ENCODE results near the gene OR10D3. TPM values are rescaled to one million over a fixed set of nuclear protein-coding genes. Genes with fewer than 3 reads are reported as not detected.
A peak's percentile ranks its signal among the peaks of the same experiment; 100 is the strongest.
"Not testable (repeated sequence)": the region's sequence is repeated elsewhere in the genome, so short reads cannot be mapped to it uniquely, and the experiment has no call there.

OR10D3 gene, protein sequence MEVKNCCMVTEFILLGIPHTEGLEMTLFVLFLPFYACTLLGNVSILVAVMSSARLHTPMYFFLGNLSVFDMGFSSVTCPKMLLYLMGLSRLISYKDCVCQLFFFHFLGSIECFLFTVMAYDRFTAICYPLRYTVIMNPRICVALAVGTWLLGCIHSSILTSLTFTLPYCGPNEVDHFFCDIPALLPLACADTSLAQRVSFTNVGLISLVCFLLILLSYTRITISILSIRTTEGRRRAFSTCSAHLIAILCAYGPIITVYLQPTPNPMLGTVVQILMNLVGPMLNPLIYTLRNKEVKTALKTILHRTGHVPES
- not detected for total RNA-seq

DNA sequence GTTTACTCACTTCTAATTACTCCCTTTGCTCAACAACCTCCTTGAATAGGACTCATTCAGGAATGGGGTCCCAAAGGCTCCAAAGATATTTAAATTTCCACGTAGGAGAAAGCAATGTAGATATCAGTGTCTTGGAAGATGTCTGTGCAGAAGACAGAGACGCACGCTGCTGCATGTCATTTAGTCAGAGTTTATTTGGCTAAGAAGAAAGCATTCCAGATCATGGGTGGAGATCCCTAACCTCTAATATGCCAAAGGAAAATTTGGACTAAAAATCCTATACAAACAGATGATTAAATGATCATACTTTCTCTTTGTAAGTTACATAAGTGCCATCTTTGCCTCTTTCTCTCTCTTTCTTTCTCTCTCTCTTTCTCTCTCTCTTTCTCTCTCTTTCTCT is at the start of gene OR10D3:
TSS of gene OR10D3 (plus strand) at position 278 of the 400 bp plus-strand sequence. CDS start 1,925 bp downstream, outside the sequence.
- Mint-ChIP-seq H3K36me3 (no peaks in the 10 kb centered on the region), H3K27ac (no peak within 1 kb of the TSS), H3K9me3 (no peaks in the 10 kb centered on the region)
- ATAC-seq (no peak), DNase-seq (ENCODE audit: low spot score in 2 of 2) (no peak)

DNA sequence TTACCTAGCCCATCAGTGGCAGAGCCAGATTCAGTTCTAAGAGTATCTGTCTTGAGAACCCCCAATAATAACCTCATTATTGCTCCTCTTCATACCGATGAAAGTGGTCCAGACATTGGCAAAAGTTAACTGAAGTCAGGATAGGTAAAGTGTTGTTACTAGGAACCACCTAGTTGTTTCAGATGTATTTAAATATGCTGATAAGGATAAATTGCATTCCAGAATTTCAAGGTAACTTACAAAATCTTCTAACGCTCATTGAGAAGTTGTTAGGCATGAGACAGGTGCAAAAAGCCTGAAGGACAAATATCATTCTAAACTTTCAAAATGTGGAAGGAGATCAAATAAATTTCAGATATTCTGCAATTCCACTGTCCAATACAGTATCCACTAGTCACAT is 40.1 kb upstream of the OR10D3 start:
- Mint-ChIP-seq H3K36me3 (peaks cover 14 to 27% of the 10 kb centered on the region in 2 donors), H3K27ac (no peak overlapping the region), H3K9me3 (peaks cover 4 to 5% of the 10 kb centered on the region in 2 donors)
- ATAC-seq, result no peak
- DNase-seq (ENCODE audit: low spot score in 2 of 2), result no peak

DNA sequence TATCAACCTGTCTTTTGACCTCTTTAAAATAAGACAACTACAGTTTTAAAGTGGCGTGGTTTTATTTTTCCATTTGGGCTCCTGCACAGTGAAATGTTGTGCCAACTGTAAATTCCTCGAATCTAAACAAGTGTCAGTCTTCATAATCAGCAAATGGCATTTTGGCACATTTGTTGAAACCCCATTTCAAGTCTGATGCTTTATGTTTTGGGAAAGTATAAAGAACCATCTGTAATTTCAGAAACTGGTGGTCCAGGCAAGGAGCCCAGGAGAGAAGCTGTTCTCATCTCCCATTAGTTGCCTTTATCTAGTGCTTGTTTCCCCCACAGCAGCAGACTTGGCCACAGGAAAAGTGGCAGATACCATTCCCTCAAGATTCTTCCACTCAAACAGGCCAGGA is 35.2 kb upstream of the OR10D3 start:
- Mint-ChIP-seq H3K27ac (no peak overlapping the region), H3K9me3 (no peaks in the 10 kb centered on the region), H3K36me3 (peaks cover 0 to 5% of the 10 kb centered on the region in 2 donors)
- no peak for ATAC-seq
- no peak for DNase-seq (ENCODE audit: low spot score in 2 of 2)

DNA sequence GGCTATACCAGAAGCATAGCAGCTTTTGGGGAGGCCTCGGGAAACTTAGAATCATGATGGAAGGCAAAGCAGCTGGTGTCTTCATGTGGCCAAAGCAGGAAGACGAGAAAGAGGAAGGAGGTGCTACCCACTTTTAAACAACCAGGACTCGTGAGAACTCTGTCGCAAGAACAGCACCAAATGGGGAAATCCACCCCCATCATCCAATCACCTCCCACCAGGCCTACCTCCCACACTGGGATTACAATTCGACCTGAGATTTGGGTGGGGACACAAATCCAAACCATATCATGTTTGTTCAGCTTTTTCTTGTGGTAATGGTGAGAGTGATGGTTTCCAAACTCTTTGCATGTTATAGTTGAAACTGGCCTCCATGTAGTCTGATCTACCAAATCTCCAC is 32.5 kb upstream of the OR10D3 start:
- no peaks in the 10 kb centered on the region for H3K9me3 Mint-ChIP-seq
- peaks cover 0 to 5% of the 10 kb centered on the region in 2 donors for H3K36me3 Mint-ChIP-seq
- ATAC-seq (no peak), DNase-seq (ENCODE audit: low spot score in 2 of 2) (no peak)
- no peak overlapping the region for H3K27ac Mint-ChIP-seq

DNA sequence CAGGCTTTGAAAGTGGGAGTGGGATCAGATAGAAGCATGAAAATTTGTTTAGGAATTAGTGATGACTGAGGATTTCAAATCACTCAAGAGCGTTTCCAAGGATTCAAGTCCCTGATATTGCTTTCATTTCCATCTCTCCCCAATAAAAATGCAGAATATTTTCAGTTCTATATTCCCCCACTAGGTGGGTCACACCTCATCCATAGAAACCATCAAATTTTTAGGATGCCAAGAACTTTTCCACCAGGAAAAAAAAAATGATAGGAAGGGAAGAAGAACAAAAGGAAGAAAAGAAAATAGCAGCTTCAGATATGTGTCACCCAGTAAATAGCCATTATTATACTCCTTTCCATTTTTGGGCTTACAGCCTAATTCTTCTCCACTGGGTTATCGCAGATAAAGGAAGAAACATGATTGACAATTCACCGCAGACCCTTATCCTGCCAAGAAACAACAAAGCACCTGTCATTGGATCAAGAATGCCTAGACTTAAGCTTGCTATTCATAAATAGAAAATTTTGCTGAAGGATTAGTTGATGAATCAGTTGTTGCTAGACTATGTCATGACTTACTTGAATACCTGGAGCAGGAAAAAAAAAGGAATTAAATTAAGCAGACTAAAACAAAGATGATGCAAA is 30.3 kb upstream of the OR10D3 start:
- DNase-seq (ENCODE audit: low spot score in 2 of 2) (no peak), ATAC-seq (no peak)
- H3K9me3 Mint-ChIP-seq, result no peaks in the 10 kb centered on the region
- H3K27ac Mint-ChIP-seq, result no peak overlapping the region
- peaks cover 0 to 5% of the 10 kb centered on the region in 2 donors for H3K36me3 Mint-ChIP-seq

DNA sequence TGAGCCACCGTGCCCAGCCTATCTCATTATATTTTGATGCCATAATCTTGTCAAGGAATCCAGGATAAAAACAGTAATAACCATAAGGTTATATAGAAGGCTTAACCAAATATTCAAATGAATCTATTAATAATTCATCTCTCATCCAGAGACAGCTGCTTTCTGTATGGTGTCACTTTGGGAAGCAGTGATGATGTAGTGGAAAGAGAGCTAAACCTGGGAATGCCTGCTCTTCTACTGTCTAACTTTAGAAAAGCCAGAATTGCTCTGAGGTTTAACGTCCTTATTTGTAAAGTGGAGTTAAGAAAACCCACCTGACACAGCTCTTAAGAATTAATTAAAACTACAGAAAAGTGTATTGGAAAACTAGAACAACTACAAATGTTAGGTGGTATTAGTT is 29.3 kb upstream of the OR10D3 start:
- no peak for ATAC-seq

DNA sequence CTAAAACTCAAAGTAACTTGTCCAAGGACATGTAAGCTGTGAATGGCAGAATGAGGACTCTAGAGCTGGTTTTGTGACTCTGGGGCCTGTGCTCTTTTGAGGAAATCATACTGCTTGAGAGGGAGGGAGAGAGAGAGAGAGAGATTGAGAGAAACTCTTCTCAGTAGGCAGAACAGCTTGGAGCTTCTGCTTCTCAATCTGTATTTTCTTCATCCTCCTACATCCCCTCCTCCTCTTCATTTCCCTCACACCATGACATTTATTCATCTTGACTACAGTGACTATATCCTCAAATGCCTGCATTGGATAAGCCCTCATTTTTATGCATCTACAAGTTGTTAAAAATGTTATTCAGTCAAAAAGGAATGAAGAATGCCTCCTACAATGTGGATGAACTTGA is 23.7 kb upstream of the OR10D3 start:
- ATAC-seq (no peak), DNase-seq (ENCODE audit: low spot score in 2 of 2) (no peak)
- Mint-ChIP-seq H3K9me3 (no peaks in the 10 kb centered on the region), H3K27ac (no peak overlapping the region), H3K36me3 (no peaks in the 10 kb centered on the region)

More for the DNA sequence above, 29.3 kb upstream of the OR10D3 start:
- H3K36me3 Mint-ChIP-seq, result peaks cover 0 to 5% of the 10 kb centered on the region in 2 donors
- DNase-seq (ENCODE audit: low spot score in 2 of 2), result no peak
- no peak overlapping the region for H3K27ac Mint-ChIP-seq
- no peaks in the 10 kb centered on the region for H3K9me3 Mint-ChIP-seq

DNA sequence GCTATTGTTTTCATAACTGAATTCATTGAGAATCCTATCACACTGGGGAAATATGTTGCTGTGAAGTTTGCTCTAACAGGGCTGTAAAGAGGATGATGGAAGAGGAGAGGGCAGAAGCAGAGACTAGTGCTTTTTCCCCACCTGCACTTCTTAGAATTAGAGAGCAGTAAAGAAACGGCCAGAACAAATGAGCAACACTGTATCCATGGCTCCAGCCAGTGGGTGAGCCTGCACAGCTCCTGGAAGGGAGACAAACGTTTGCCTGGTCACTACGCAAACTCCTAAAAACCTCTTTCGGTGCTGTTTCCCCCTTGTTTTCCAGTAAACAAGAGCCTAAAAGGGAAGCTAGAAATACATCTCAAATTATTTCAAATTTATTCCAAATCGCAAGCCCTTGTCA is 22.2 kb upstream of the OR10D3 start:
- DNase-seq (ENCODE audit: low spot score in 2 of 2) (no peak), ATAC-seq (no peak)
- Mint-ChIP-seq H3K36me3 (no peaks in the 10 kb centered on the region), H3K9me3 (peaks cover 0 to 3% of the 10 kb centered on the region in 2 donors), H3K27ac (no peak overlapping the region)

DNA sequence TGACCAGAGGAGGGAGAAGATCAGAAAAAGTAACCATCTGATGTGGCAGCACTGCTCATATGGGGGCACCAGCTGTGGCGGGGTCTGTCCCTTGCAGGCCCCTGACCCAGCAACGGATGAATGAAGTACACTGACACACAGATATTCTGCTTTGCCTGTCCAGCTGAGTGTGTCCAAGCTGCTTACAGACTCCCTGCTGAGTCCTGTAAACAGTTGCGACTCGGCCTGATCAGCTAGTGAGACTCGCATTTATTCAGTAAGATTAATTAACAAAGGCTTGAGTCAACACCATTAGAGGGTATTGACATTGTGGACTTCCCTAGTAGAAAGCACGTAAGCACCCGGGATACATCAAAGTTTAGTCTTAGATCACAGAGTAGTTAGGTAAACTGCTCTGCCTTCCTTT is 15.3 kb upstream of the OR10D3 start:
- H3K27ac Mint-ChIP-seq, result no peak overlapping the region
- DNase-seq (ENCODE audit: low spot score in 2 of 2) (no peak), ATAC-seq (no peak)

DNA sequence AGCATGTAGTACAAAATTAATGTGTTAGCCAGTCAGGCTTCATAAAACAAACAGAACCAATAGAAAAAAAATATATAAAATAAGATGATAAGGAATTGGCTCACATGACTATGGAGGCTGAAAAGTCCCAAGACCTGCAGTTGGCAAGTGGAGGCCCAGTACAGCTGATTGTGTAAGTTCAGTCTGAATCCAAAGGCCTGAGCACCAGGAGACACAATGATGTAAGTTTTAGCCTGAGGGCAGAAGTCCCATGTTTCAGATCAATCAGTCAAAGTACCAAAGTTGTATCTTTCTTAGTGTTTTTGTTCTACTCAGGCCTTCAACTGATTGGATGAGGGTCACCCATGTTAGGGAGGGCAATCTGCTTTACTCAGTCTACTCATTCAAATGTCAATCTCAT is 14.3 kb upstream of the OR10D3 start:
- DNase-seq (ENCODE audit: low spot score in 2 of 2) (no peak), ATAC-seq (no peak)
- Mint-ChIP-seq H3K27ac (no peak overlapping the region), H3K36me3 (no peaks in the 10 kb centered on the region), H3K9me3 (peaks cover 0 to 3% of the 10 kb centered on the region in 2 donors)

More for the DNA sequence above, 15.3 kb upstream of the OR10D3 start:
- Mint-ChIP-seq H3K36me3 (no peaks in the 10 kb centered on the region), H3K9me3 (peaks cover 0 to 3% of the 10 kb centered on the region in 2 donors)

DNA sequence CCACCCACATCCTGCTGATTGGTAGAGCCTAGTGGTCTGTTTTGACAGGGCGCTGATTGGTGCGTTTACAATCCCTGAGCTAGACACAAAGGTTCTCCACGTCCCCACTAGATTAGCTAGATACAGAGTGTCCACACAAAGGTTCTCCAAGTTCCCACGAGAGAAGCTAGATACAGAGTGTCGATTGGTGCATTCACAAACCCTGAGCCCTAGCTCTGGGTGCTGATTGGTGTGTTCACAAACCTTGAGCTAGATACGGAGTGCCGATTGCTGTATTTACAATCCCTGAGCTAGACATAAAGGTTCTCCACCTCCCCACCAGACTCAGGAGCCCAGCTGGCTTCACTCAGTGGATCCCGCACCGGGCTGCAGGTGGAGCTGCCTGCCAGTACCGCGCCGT is 12.8 kb upstream of the OR10D3 start:
- H3K36me3 Mint-ChIP-seq; H3K27ac Mint-ChIP-seq; ATAC-seq; DNase-seq (ENCODE audit: low spot score in 2 of 2); H3K9me3 Mint-ChIP-seq: not testable (repeated sequence)

DNA sequence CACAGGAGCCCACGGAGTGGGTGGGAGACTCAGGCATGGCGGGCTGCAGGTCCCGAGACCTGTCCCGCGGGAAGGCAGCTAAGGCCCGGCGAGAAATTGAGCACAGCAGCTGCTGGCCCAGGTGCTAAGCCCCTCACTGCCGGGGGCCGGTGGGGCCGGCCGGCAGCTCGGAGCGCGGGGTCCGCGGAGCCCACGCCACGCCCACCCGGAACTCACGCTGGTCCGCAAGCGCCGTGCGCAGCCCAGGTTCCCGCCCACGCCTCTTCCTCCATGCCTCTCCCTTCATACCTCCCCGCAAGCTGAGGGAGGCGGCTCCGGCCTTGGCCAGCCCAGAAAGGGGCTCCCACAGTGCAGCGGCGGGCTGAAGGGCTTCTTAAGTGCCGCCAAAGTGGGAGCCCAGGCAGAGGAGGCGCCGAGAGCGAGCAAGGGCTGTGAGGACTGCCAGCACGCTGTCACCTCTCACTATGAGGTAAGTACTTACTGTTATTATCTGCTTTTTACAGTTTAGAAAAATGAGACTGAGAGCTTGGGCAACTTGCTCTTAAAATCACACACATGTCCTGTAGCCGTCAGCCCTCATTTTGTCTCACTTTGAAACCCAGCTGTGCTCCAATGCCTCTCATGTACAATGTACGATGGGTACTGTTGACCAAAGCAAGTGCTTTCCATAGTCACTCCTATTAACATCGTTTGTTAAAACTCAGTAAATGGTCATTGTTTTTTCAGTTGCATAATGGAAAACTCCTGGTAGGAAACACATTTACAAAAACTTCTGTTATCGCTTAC is 12.2 kb upstream of the OR10D3 start:
- DNase-seq (ENCODE audit: low spot score in 2 of 2) (no peak), ATAC-seq (no peak)
- Mint-ChIP-seq H3K27ac (no peak overlapping the region), H3K9me3 (no peaks in the 10 kb centered on the region), H3K36me3 (no peaks in the 10 kb centered on the region)

DNA sequence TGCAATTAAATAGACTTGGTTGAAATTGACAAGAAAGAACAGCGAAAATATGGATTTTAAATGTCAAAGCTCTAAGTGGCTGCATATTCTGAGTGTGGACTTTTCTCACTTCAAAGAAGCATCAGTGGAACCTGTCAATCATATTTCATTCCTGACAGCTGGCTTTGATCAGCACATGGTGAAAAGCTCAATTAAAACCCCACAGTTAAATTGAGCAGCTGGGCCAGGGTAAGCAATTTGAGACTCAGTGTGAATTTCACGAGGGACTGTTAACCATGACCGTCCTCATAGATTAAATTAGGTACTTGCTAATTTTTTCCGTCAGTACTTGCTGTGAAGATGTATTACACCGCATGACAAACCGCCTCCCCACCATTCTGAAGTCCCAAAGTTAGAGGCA is 11.0 kb upstream of the OR10D3 start:
- no peak for DNase-seq (ENCODE audit: low spot score in 2 of 2)
- ATAC-seq, result no peak
- Mint-ChIP-seq H3K36me3 (no peaks in the 10 kb centered on the region), H3K27ac (no peak overlapping the region), H3K9me3 (no peaks in the 10 kb centered on the region)

DNA sequence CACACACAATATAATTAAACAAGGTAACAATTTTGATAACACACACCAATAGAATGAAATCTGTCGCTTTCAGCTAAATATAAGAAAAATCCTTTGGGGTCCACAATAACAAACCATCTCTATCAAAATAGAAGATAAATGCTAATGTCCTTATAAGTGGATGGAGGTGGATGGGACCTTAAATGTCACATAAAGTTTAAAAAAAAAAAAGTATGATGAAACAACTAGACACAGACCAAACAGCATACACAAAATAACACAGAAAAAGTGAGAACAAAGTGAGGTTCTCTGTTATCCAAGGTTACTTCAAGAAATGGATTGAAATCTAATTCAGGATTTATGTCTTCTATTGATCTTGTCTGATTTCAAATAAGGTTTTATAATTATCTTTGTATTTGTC is 10.5 kb upstream of the OR10D3 start:
- ATAC-seq (no peak), DNase-seq (ENCODE audit: low spot score in 2 of 2) (no peak)
- Mint-ChIP-seq H3K27ac (no peak overlapping the region), H3K36me3 (no peaks in the 10 kb centered on the region), H3K9me3 (no peaks in the 10 kb centered on the region)

DNA sequence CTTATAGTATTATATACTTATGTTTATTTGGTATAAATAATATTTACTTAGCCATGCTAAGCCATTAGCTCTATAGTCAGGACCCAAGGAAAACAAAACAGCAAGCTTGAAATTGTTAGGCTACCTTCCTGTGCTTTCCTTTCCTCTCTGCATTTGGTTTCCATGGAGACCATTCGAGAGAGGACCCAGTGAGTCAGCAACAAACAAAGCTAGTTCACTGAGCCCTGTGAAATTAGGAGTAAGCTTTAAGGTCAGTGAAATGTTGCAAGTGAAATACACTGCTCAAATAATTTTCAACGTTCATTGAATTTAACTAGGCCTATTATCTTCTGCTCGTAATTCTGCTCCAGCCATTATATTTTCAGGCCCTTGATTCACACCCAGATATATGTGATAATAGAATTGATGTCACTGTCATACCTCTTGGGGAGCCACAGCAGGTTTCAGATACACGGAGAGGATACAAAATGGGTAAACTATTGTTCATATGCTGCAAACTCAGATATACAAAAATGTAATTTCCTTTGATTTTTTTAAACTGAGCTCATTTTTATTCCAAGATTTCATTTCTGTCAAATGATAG is 9.1 kb upstream of the OR10D3 start:
- H3K27ac Mint-ChIP-seq, result no peak overlapping the region
- peak in 1 of 2 donors; percentile 51 for ATAC-seq
- DNase-seq (ENCODE audit: low spot score in 2 of 2), result no peak
- no peaks in the 10 kb centered on the region for H3K36me3 Mint-ChIP-seq
- H3K9me3 Mint-ChIP-seq, result no peaks in the 10 kb centered on the region

DNA sequence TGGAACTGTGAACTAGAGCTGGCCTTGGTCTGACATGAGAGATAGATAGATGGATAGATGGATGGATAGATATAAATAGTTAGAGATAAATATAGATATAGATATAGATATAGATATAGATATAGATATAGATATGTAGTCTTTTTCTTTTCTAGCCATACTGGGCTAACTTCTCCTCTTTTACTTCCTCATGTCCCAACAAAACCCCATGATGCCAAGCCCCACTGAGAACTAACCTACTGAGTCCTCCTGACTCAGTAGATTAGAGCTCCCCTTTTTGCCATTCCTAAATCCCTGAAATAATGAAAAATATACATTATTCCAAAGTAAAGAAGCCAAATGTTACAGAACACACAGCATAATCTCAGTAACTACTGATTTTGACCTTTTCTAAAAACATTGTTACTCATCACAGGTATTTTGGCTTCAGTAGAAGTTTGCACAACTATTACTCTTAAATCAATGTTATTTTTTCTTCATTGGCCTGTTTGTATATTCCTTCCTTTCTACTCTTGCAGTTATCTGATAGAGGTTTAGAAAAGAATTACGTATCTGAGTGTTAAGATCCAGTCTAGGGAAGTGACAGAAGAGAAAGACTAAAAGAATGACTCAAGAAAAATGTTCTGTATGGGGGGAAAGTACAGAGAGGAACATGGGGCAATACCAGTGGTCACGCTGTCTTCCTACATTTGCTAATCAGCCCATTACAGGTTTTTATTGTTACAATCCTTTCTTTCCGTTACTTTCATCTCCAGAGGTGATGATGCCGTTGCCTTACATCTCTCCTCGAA is 6.0 kb upstream of the OR10D3 start:
- Mint-ChIP-seq H3K36me3 (no peaks in the 10 kb centered on the region), H3K27ac (no peak overlapping the region), H3K9me3 (no peaks in the 10 kb centered on the region)
- ATAC-seq, result no peak
- no peak for DNase-seq (ENCODE audit: low spot score in 2 of 2)
